Activated CD4-positive, CD25-positive, alpha-beta regulatory T cell treated with anti-CD3 and anti-CD28 coated beads, Interleukin-2, amount 50 U/mL, for 24 hours (primary cell): Measurements from ENCODE around the gene EXOC4.
"Not testable (repeated sequence)": the region's sequence is repeated elsewhere in the genome, so short reads cannot be mapped to it uniquely, and the experiment has no call there.

Experiments
- ATAC-seq, 2 donors: fragments of 150-1000 bp; cut with Tn5 transposase; one replicate each; pipeline ENCODE4 v1.10.0; 2021; ENCODE audit warnings: mild to moderate bottlenecking in 1 of 2, moderate library complexity in 1 of 2

EXOC4 gene

GRCh38 chr7:134059921-134060320 is 807.0 kb downstream of the EXOC4 start:
- no peak for ATAC-seq

DNA sequence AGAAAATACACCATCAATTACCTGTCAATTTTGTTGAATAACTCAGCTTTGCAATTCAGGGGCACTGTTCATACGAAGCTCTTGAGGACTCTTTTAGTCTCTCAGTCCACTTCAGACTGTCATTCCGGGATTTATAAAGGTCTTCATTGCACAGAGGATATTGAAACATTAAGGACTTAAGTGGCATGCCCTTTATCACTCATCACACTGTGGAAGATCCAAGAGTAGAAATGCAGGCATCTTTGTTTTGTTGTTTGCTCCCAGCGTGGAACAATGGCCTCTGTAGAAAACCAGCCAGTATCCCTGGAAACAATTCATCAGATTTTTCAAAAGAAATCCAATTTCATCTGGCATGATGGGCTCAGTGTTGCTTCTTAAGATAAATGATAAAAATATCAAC is 808.0 kb downstream of the EXOC4 start:
- no peak for ATAC-seq

GRCh38 chr7:134062460-134062859 is 809.6 kb downstream of the EXOC4 start:
- ATAC-seq = no peak

- ATAC-seq = no peak
These were observed 812.5 kb downstream of the EXOC4 start for GRCh38 chr7:134065415-134065814.

DNA sequence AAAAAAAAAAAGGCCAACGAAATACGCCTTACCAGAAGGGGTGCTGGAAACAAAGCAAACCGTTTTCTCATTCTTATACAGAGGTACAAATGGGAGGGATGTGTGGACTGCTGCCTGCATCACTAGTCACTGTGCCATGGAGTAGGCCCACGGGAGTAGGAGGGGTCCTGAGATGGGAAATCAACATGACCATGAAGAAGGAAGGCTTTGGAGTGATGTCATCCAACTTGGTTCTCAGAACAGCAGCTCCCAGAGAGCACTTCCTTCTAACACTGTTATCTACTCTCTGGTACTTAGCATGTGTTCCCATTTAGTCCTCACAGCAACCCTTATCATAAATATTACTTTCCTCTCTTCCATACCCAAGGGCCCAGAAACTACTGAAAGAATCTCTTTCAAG is 814.3 kb downstream of the EXOC4 start:
- ATAC-seq = no peak

DNA sequence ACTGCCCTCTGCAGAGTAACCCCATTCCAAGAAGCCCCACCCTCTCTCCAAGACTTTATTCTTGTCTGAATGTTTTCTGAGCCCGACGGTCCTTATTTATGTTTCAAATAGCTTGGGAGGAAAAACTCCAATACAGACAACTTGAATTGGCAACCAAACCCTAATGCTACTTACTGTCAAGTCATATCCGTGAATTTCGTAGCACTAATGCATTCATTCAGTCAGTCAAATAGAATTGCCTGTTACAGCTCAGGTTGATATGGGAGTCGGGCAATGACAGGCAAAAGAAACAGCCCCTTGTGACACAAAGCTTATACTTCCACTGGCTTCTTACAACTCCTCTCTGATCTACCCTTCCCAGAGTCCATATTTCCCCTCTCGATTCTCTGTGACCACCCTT is 815.8 kb downstream of the EXOC4 start:
- no peak for ATAC-seq

DNA sequence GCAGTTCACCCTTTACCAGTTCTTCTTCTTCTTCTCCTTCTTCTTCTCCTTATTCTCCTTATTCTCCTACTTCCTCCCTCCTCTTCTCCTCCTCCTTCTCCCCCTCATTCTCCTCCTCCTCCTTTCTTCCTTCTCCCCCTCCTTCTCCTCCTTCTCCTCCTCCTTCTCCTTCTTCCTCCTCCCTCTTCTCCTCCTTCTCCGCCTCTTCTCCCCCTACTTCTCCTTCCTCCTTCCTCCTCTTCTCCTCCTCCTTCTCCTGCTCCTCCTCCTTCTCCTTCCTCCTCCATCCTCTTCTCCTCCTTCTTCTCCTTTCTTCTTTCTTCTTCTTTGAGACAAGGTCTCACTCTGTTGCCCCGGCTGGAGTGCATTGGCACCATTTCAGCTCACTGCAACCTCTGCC is 816.3 kb downstream of the EXOC4 start:
- no peak for ATAC-seq

- no peak for ATAC-seq
These were observed 817.8 kb downstream of the EXOC4 start for GRCh38 chr7:134070673-134071072.

DNA sequence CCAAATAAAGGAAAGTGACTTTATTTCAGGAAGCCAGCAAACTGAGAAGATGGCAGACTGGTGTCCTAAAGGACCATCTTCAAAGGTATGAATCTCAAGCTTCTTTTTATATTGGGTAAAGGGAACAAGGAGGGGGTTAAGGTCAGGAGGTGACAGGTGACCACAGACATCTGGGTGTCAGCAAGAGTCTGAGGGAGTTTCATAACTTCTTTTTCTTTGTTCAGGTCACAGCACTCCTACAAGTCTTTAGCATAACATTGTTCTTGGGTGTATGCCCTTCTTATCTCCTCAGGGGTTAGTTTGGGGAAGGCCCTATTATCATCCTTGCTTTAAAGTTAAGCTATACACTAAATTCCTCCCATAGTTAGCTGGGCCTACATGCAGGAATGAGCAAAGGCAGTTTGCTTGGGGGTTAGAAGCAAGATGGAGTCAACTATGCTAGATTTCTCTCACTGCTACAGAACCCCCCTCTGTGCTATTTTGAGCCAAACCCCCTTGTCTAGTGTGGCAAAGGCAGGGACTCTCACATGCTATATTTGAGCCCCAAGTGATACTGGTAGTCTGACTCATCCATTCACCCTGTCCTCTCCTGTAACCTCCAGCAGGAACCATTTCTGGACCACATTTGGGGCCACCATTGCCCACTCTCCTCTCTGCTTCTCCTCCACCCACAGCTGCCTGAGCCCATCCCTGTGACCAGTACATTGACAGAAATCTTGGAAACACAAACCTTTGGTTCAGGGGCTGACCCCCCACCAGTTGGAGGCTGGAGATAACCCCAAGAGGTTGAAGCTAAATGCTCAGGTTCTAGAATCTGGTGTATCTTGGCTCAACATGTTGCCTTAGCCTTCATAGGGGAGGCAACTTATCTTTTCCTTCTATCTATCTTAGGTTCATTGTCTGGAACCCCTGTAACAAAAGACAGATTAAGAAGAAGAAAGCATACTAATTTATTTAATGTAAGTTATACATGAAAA is 818.8 kb downstream of the EXOC4 start:
- no peak for ATAC-seq

- ATAC-seq = no peak
These were observed 820.4 kb downstream of the EXOC4 start for GRCh38 chr7:134073276-134073675.

- no peak for ATAC-seq
These were observed 822.9 kb downstream of the EXOC4 start for GRCh38 chr7:134075799-134076198.

GRCh38 chr7:134077560-134077959 is 824.7 kb downstream of the EXOC4 start:
- not testable (repeated sequence) for ATAC-seq

- ATAC-seq = no peak
These were observed 826.1 kb downstream of the EXOC4 start for GRCh38 chr7:134078991-134079390.

DNA sequence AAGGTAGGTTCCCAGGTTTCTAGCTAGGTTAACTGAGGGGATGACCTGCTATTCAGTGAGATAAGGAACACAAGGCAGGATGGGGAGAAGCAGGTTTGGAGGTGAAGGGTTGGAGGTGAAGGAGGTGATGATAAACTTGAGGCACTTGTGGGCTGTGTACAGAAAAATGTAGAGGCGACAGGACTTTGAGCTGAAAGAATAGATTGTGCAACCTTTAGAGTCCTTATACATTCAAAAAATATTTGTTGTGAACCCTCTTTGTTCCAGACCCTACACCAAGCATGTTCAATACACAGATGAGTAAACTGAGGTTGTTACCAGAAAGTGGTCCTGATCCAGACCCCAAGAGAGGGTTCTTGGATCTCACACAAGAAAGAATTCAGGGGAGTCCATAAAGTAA is 828.8 kb downstream of the EXOC4 start:
- no peak for ATAC-seq

- ATAC-seq = no peak
These were observed 831.0 kb downstream of the EXOC4 start for GRCh38 chr7:134083766-134084487.

GRCh38 chr7:134084488-134085144 is 831.7 kb downstream of the EXOC4 start:
- ATAC-seq = no peak

DNA sequence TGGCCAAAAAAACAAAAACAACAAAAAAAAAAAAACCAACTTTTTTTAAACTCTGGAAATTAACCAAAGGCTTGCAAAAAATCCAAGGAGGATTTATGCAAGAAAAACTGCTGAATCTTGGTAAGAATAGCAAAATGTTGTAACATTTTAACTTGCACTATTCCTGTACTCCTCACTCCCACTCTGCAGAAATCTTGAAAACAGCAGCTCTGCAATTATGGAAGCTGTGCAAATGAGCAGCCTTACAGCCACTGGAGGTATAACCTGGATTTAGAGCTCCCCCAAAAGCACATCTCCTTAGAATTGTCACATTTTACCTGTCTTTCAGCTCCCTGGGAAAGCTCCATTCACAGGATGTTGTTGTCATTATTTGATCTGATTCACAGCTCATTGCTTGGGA is 832.4 kb downstream of the EXOC4 start:
- ATAC-seq = no peak

- ATAC-seq = no peak
These were observed 834.3 kb downstream of the EXOC4 start for GRCh38 chr7:134086998-134087735.

DNA sequence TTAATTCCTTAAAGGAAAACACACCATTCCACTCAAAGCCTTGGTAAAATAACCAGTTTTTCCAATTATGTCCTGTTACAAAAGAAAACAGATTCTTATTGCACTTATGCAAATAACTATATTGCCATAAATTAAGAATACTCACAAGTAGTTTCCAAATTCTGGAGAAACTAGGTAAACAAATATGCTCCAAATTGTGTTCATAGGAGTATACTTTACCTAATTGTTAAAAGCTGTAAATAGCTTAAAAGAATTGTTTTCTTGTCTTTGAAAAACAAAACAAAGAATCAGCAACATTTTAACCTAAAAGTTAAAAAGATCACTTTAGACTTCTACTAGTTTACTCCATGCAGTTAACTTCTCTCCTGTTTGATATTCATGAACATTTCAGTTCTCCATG is 835.3 kb downstream of the EXOC4 start:
- no peak for ATAC-seq

DNA sequence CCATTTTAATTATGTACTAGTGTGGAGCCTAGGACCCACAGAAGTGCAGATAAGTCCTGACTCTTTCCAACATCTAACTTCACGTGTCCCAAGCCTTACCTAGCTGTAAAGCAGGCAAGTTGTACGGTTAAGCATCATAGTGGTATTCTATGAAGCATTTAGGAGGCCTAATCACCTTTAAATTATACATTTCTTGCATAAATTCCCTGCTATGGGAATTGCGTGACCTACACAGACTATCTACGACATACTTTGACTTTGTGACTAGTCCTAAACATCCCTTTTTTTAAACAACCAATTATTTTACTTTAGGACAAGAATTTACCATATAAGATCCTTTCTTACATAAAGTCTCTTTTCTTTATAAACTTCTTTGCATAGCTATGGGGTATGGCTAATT is 836.6 kb downstream of the EXOC4 start:
- ATAC-seq = no peak

- no peak for ATAC-seq
These were observed 845.2 kb downstream of the EXOC4 start for GRCh38 chr7:134098072-134098471.

GRCh38 chr7:134101716-134102115 is 848.8 kb downstream of the EXOC4 start:
- no peak for ATAC-seq

DNA sequence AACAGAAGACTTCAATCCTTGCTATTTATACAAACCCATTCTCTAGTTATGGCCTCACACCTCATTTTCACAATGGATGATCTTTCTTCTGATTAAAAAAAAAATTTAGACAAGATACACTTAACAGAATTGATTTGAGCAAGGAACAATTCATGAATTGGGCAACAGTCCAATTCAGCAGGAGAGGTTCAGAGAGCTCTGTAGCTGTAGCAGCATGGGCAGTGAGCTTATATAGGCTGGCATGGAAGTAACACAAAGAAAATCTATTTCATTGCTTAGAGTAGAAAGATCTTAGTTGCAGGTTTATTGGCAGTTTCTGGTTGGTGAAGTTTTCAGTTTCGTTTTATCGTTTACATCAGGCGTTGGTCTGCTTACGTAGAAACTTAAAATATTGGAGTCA is 851.3 kb downstream of the EXOC4 start:
- ATAC-seq = no peak
